ENCODE measurements around the gene CALN1.

DNA sequence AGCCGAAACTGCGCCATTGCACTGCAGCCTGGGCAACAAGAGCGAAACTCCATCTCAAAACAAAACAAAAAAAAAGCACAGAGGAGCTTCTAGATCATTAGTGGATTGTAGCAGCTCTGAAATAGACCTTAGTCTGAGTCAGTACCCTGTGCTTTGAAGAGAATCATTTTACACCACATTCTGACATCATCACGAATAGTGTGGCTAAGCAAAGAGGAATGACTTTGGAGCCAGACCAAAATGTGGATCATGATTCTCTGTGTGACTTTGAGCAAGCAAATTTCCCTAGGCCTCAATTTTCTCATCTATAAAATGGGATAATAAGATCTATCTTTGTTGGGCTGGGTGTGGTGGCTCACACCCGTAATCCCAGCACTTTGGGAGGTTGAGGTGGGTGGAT is 618.9 kb downstream of the CALN1 start:
- TF ChIP-seq POLR2AphosphoS5 (IDR thresholded peaks at IDR 0.05; ENCODE audit: low read depth, low read length), result no peak
- no peak for TF ChIP-seq POLR2A (IDR thresholded peaks at IDR 0.05; ENCODE audit: low read depth, low read length)
- no peak for TF ChIP-seq TAF1 (IDR thresholded peaks at IDR 0.05; ENCODE audit: borderline replicate concordance, low read depth, low read length)
